ENCODE results near the gene ABCC11. TPM values are rescaled to one million over a fixed set of nuclear protein-coding genes. Genes with fewer than 3 reads are reported as not detected.

Gene ABCC11
- total RNA-seq, 2 donors from 2014 or later: not detected

- Histone ChIP-seq H3K9ac (ENCODE audit: low read depth in 2 of 2, low read length in 2 of 2) (no peak overlapping the region), H3K36me3 (no peaks in the 10 kb centered on the region), H3K4me3 (no peak overlapping the region), H3K9me3 (no peaks in the 10 kb centered on the region), H3K27me3 (no peaks in the 10 kb centered on the region), H3K4me1 (no peaks in the 10 kb centered on the region), H3K27ac (no peak overlapping the region)
- no peak for DNase-seq
- intact Hi-C loops (cut with DNase I): no loop called here
- TF ChIP-seq CTCF (IDR thresholded peaks at IDR 0.05): no peak
Measured at GRCh38 chr16:48146710-48147109, 100.6 kb downstream of the ABCC11 start.

- H3K27ac ChIP-seq: no peak overlapping the region
- no peak overlapping the region for H3K4me3 ChIP-seq
- no peaks in the 10 kb centered on the region for H3K36me3 ChIP-seq
- H3K4me1 ChIP-seq: no peaks in the 10 kb centered on the region
- no peak overlapping the region for H3K9ac ChIP-seq (ENCODE audit: low read depth in 2 of 2, low read length in 2 of 2)
- H3K27me3 ChIP-seq: no peaks in the 10 kb centered on the region
- DNase-seq: no peak
- intact Hi-C loops (cut with DNase I): no loop called here
- no peaks in the 10 kb centered on the region for H3K9me3 ChIP-seq
- no peak for TF ChIP-seq CTCF (IDR thresholded peaks at IDR 0.05)
Measured at GRCh38 chr16:48146131-48146530, 101.2 kb downstream of the ABCC11 start.

- Histone ChIP-seq H3K27ac (no peak overlapping the region), H3K9me3 (no peaks in the 10 kb centered on the region), H3K36me3 (no peaks in the 10 kb centered on the region), H3K4me1 (no peaks in the 10 kb centered on the region), H3K27me3 (no peaks in the 10 kb centered on the region), H3K9ac (ENCODE audit: low read depth in 2 of 2, low read length in 2 of 2) (no peak overlapping the region), H3K4me3 (no peak overlapping the region)
- intact Hi-C loops (cut with DNase I): no loop called here
- no peak for TF ChIP-seq CTCF (IDR thresholded peaks at IDR 0.05)
- no peak for DNase-seq
Measured at GRCh38 chr16:48143812-48144368, 103.4 kb downstream of the ABCC11 start.

GRCh38 chr16:48140821-48141220 lies 106.5 kb downstream of the ABCC11 start:
- H3K4me1 ChIP-seq: no peaks in the 10 kb centered on the region
- no peaks in the 10 kb centered on the region for H3K27me3 ChIP-seq
- no peak overlapping the region for H3K4me3 ChIP-seq
- H3K9me3 ChIP-seq: no peaks in the 10 kb centered on the region
- H3K9ac ChIP-seq (ENCODE audit: low read depth in 2 of 2, low read length in 2 of 2): no peak overlapping the region
- H3K36me3 ChIP-seq: no peaks in the 10 kb centered on the region
- no peak for DNase-seq
- no peak overlapping the region for H3K27ac ChIP-seq
- intact Hi-C loops (cut with DNase I): no loop called here
- TF ChIP-seq CTCF (IDR thresholded peaks at IDR 0.05): no peak

- H3K4me1 ChIP-seq: no peaks in the 10 kb centered on the region
- H3K4me3 ChIP-seq: no peak overlapping the region
- H3K36me3 ChIP-seq: no peaks in the 10 kb centered on the region
- no peak overlapping the region for H3K9ac ChIP-seq (ENCODE audit: low read depth in 2 of 2, low read length in 2 of 2)
- no peaks in the 10 kb centered on the region for H3K27me3 ChIP-seq
- TF ChIP-seq CTCF (IDR thresholded peaks at IDR 0.05): no peak
- H3K27ac ChIP-seq: no peak overlapping the region
- DNase-seq: no peak
- no peaks in the 10 kb centered on the region for H3K9me3 ChIP-seq
- intact Hi-C loops (cut with DNase I): no loop called here
Measured at GRCh38 chr16:48139517-48139916, 107.8 kb downstream of the ABCC11 start.
